ENCODE data around the gene LETM1. TPM values are rescaled to one million over a fixed set of nuclear protein-coding genes. Genes with fewer than 3 reads are reported as not detected.

The LETM1 gene
- total RNA-seq, 2 experiments from 2014 or later: 44.0 to 45.8 TPM

Other genes starting within 250 kb of the LETM1 start
- gene FAM53A, start 171.8 kb downstream of the LETM1 start, total RNA-seq: under 1 TPM; 0.54 to 0.97 TPM
- 100 to 1,000 TPM in 1 of 2 experiments, 10 to 100 TPM in 1; 99.7 to 103 TPM for gene SLBP, start 143.8 kb downstream of the LETM1 start, total RNA-seq
- 10 to 100 TPM; 27.5 to 27.6 TPM for gene TMEM129, start 134.8 kb downstream of the LETM1 start, total RNA-seq
- gene TACC3, start 134.6 kb downstream of the LETM1 start, total RNA-seq: 100 to 1,000 TPM; 234 to 235 TPM
- under 1 TPM in 1 of 2 experiments, not detected in 1; 0.14 TPM for gene FGFR3, start 62.9 kb downstream of the LETM1 start, total RNA-seq
- 100 to 1,000 TPM; 218 to 231 TPM for gene NSD2, start 15.2 kb upstream of the LETM1 start, total RNA-seq
- 10 to 100 TPM; 41.9 to 43.9 TPM for gene NELFA, start 152.8 kb upstream of the LETM1 start, total RNA-seq
- under 1 TPM in 1 of 2 experiments, not detected in 1; 0.14 TPM for gene NAT8L, start 203.2 kb upstream of the LETM1 start, total RNA-seq

Data from activated naive CD8-positive, alpha-beta T cell treated with anti-CD3 and anti-CD28 coated beads, Interleukin-2, amount 10 ng/mL, durations not matched to agents 7 days and 5 days (primary cell).